Activated T-cell treated with anti-CD3 and anti-CD28 coated beads, Interleukin-2, amount 50 U/mL, for 72 hours (primary cell): ENCODE data around the gene LYRM1. TPM values are rescaled to one million over a fixed set of nuclear protein-coding genes. Genes with fewer than 3 reads are reported as not detected.
A peak's percentile ranks its signal among the peaks of the same experiment; 100 is the strongest.
"Not testable (repeated sequence)": the region's sequence is repeated elsewhere in the genome, so short reads cannot be mapped to it uniquely, and the experiment has no call there.

ENCODE experiments used
- ATAC-seq, 2 donors: fragments of 150-1000 bp; cut with Tn5 transposase; replicated peaks in 1 of 2; 2 replicates each; pipeline ENCODE4 v1.10.0; 2021; ENCODE audit warnings: moderate library complexity in 2 of 2, mild to moderate bottlenecking in 1 of 2
- DNase-seq, 2 donors: peaks; one replicate each; pipeline ENCODE4 v3.0.0; 2021 to 2022; ENCODE audit warnings: mixed read lengths in 1 of 2
- H3K27ac Mint-ChIP-seq: one replicate; pipeline ENCODE4 v1.8.0; 2022; ENCODE audit warnings: mild to moderate bottlenecking, moderate library complexity, mixed read lengths
- H3K27me3 Mint-ChIP-seq: one replicate; pipeline ENCODE4 v1.8.0; 2022; ENCODE audit warnings: low read depth, mixed read lengths
- H3K36me3 Mint-ChIP-seq, 2 donors: one replicate each; pipeline ENCODE4 v1.8.0; 2022; ENCODE audit warnings: mixed read lengths in 2 of 2, mild to moderate bottlenecking in 1 of 2; ENCODE audit not compliant: insufficient read depth in 2 of 2
- H3K4me1 Mint-ChIP-seq: one replicate; pipeline ENCODE4 v1.8.0; 2022; ENCODE audit warnings: low read depth, mixed read lengths
- H3K4me3 Mint-ChIP-seq, 2 donors: one replicate each; pipeline ENCODE4 v1.8.0; 2022; ENCODE audit warnings: mild to moderate bottlenecking in 2 of 2, mixed read lengths in 2 of 2, moderate library complexity in 2 of 2
- H3K9me3 Mint-ChIP-seq, 2 donors: one replicate each; pipeline ENCODE4 v1.8.0; 2022; ENCODE audit warnings: mixed read lengths in 2 of 2
- total RNA-seq, 2 donors: library from RNA; stranded (reverse); gene quantifications; one replicate each; pipeline ENCODE4 v1.2.3, GENCODE V29; 2022

The LYRM1 gene
- total RNA-seq, 2 donors from 2014 or later, result 31.8 to 44.0 TPM

DNA sequence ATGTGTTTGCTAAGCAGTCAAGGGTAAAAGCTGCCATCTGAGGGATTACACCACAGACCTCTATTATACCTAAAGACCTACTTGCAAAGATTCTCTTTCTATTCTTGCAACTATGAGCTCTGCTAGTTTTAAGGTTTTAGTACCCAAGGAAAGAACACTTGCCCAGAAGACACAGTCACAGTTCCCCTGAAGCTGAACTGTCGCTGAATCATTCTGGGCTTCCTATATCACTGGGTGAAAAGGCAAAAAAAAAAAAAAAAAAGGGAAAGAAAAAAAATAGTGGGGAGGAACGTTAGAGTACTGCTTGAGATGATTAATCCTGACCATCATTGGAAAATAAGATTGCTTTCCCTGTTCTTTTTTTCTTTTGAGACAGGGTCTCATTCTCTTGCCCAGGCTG is 37.9 kb downstream of the LYRM1 start:
- Mint-ChIP-seq H3K27ac (peak overlapping the region; percentile 69), H3K4me1 (peaks cover 52% of the 10 kb centered on the region)

DNA sequence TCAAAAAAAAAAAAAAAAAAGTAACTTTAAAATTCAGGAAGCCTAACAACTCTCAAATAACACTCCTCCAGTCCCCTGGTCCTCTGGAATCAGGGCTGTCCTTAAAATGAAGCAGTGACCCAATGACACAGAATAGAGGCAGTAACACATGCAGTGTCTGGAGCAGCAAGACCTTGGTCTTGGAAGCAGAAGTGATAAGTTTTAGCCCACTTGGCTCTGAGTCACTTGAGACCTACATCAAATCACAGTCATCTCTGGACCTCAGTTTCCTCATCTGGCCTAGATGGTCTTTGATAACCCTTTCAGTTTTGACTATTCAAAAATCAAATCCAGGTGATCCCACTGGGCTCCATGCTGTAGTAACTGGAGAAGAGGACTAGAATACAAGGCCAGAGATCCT is 39.0 kb downstream of the LYRM1 start:
- H3K9me3 Mint-ChIP-seq, result no peaks in the 10 kb centered on the region
- peak; percentile 43 to 59 for ATAC-seq
- peaks cover 17% of the 10 kb centered on the region for H3K27me3 Mint-ChIP-seq
- no peaks in the 10 kb centered on the region for H3K36me3 Mint-ChIP-seq
- peak overlapping the region in 1 of 2 donors; percentile 59 for H3K4me3 Mint-ChIP-seq
- DNase-seq, result peak; percentile 12 to 30
- H3K27ac Mint-ChIP-seq, result no peak overlapping the region
- H3K4me1 Mint-ChIP-seq, result peaks cover 64% of the 10 kb centered on the region

More for the DNA sequence above, 37.9 kb downstream of the LYRM1 start:
- ATAC-seq (peak; percentile 84 to 85), DNase-seq (peak; percentile 26 to 40)
- Mint-ChIP-seq H3K36me3 (no peaks in the 10 kb centered on the region), H3K4me3 (peak overlapping the region; percentile 52 to 69), H3K9me3 (no peaks in the 10 kb centered on the region), H3K27me3 (peaks cover 17% of the 10 kb centered on the region)

DNA sequence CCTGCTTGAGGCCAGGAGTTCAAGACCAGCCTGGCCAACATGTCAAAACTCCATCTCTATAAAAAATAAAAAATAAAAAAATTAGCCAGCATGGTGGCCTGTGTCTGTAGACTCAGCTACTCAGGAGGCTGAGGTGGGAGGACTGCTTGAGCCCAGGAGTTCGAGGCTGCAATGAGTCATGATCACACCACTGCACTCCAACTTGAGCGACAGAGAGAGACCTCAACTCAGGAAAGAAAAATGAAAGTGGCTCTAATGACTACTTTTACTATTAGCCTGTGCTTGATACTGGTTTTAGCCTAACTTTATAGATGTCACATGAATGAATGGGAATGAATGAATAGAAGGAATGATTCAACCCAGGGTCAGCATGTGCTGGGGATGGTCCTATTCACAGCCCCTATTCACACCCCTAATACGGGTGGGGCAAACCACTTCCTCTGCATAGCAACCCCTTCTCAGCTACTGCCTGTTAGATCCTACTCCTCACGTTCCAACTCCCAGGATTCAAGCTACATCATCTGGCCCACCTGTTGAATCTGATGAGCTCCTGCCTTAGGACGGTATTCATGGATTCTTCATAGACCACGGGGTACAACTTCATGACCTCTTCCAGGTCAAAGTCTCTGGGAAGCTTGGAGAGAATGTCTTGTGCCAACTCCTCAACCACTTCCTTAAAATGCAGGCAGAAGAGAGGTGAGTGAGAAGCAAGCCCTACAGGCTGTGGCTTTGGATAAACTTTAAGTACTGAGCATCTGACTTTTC is 40.5 kb downstream of the LYRM1 start:
- Mint-ChIP-seq H3K4me3 (no peak overlapping the region), H3K4me1 (peaks cover 77% of the 10 kb centered on the region), H3K9me3 (no peaks in the 10 kb centered on the region), H3K27me3 (peaks cover 6% of the 10 kb centered on the region), H3K27ac (no peak overlapping the region), H3K36me3 (no peaks in the 10 kb centered on the region)
- DNase-seq (peak in 1 of 2 donors; percentile 32), ATAC-seq (peak; percentile 17 to 25)

DNA sequence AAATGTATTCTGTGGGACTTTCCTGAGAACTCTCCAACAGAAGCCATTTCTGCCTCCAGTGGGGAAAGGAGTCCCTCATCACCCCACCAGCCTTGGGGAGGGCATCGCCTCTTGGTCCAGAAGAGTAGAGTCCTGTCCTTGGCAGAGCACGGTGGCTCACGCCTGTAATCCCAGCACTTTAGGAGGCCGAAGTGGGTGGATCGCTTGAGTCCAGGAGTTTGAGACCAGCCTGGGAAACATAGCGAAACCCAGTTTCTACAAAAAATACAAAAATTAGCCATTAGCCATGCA is 41.0 kb downstream of the LYRM1 start:
- H3K4me3 Mint-ChIP-seq, result no peak overlapping the region
- no peaks in the 10 kb centered on the region for H3K36me3 Mint-ChIP-seq
- H3K9me3 Mint-ChIP-seq, result no peaks in the 10 kb centered on the region
- ATAC-seq (no peak), DNase-seq (no peak)
- H3K27me3 Mint-ChIP-seq, result peaks cover 5% of the 10 kb centered on the region
- H3K27ac Mint-ChIP-seq, result no peak overlapping the region
- H3K4me1 Mint-ChIP-seq, result peaks cover 77% of the 10 kb centered on the region

DNA sequence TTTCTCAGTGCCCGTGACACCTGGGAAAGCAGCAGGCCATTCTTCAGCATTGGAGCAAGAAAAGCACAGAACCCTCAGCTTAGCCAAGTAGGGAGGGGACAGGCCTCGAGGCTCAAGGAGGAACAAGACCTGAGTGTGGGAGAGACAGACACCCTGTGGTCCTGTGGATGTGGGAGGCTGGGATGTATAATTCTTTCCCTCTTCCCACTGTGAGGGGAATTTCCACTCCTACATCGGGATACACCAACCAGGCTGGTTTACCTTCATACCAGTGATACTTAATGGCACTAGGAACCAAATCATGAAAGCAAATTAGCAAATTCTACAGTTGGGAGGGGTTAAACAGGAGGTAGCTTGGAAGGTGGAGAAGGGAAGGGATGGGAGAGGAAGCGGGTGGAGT is 41.7 kb downstream of the LYRM1 start:
- H3K36me3 Mint-ChIP-seq, result no peaks in the 10 kb centered on the region
- no peak overlapping the region for H3K4me3 Mint-ChIP-seq
- no peak overlapping the region for H3K27ac Mint-ChIP-seq
- DNase-seq (no peak), ATAC-seq (no peak)
- peaks cover 77% of the 10 kb centered on the region for H3K4me1 Mint-ChIP-seq
- no peaks in the 10 kb centered on the region for H3K9me3 Mint-ChIP-seq
- H3K27me3 Mint-ChIP-seq, result no peaks in the 10 kb centered on the region

GRCh38 chr16:20944861-20945574 is 44.4 kb downstream of the LYRM1 start:
- H3K9me3 Mint-ChIP-seq, result no peaks in the 10 kb centered on the region
- ATAC-seq, result peak; percentile 84 to 86
- no peaks in the 10 kb centered on the region for H3K36me3 Mint-ChIP-seq
- peak overlapping the region in 1 of 2 donors; percentile 58 for H3K4me3 Mint-ChIP-seq
- peaks cover 53% of the 10 kb centered on the region for H3K4me1 Mint-ChIP-seq
- no peaks in the 10 kb centered on the region for H3K27me3 Mint-ChIP-seq
- peak; percentile 73 to 78 for DNase-seq
- peak overlapping the region; percentile 51 for H3K27ac Mint-ChIP-seq

GRCh38 chr16:20945575-20945875 is 45.0 kb downstream of the LYRM1 start:
- peak overlapping the region; percentile 39 for H3K27ac Mint-ChIP-seq
- H3K4me3 Mint-ChIP-seq, result not testable (repeated sequence)

GRCh38 chr16:20946015-20946629 is 45.6 kb downstream of the LYRM1 start:
- Mint-ChIP-seq H3K4me3 (no peak overlapping the region), H3K9me3 (no peaks in the 10 kb centered on the region), H3K27ac (peak overlapping the region; percentile 39)

More at GRCh38 chr16:20945575-20945875, 45.0 kb downstream of the LYRM1 start:
- not testable (repeated sequence) for H3K36me3 Mint-ChIP-seq, H3K9me3 Mint-ChIP-seq, DNase-seq, ATAC-seq, H3K27me3 Mint-ChIP-seq
- H3K4me1 Mint-ChIP-seq, result peaks cover 48% of the 10 kb centered on the region

DNA sequence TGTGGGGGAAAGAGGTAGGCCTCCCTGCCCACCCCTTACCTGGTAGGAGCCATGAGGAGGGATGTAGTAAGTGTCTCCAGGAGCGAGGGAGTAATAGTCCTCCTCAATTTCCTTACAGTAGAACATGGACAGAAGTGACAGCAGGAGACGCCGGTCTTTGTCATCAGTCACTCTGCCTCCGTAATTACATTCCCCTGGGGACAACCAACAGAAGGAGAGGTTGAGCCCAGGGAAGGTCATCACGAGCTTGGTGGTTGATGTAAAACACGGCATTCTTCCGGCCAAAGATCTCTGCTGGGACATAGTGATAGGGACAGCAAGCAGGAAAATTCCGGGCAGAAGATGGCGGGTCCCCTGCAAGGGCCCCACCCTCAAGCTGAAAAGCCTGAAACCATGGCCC is 47.9 kb downstream of the LYRM1 start:
- Mint-ChIP-seq H3K36me3 (no peaks in the 10 kb centered on the region), H3K4me3 (no peak overlapping the region), H3K27me3 (no peaks in the 10 kb centered on the region), H3K27ac (no peak overlapping the region), H3K4me1 (peaks cover 25% of the 10 kb centered on the region), H3K9me3 (no peaks in the 10 kb centered on the region)
- DNase-seq (no peak), ATAC-seq (no peak)

More at GRCh38 chr16:20946015-20946629, 45.6 kb downstream of the LYRM1 start:
- ATAC-seq (no peak), DNase-seq (no peak)
- Mint-ChIP-seq H3K36me3 (no peaks in the 10 kb centered on the region), H3K4me1 (peaks cover 42% of the 10 kb centered on the region), H3K27me3 (no peaks in the 10 kb centered on the region)

GRCh38 chr16:20949660-20950059 is 49.1 kb downstream of the LYRM1 start:
- H3K9me3 Mint-ChIP-seq, result no peaks in the 10 kb centered on the region
- H3K27ac Mint-ChIP-seq, result no peak overlapping the region
- no peaks in the 10 kb centered on the region for H3K27me3 Mint-ChIP-seq
- DNase-seq, result no peak
- ATAC-seq, result no peak
- H3K36me3 Mint-ChIP-seq, result no peaks in the 10 kb centered on the region
- H3K4me1 Mint-ChIP-seq, result peaks cover 13% of the 10 kb centered on the region
- H3K4me3 Mint-ChIP-seq, result no peak overlapping the region

- Mint-ChIP-seq H3K4me3 (no peak overlapping the region), H3K27me3 (no peaks in the 10 kb centered on the region), H3K9me3 (no peaks in the 10 kb centered on the region), H3K36me3 (no peaks in the 10 kb centered on the region), H3K27ac (no peak overlapping the region), H3K4me1 (peaks cover 6% of the 10 kb centered on the region)
- DNase-seq (no peak), ATAC-seq (no peak)
These were observed 49.7 kb downstream of the LYRM1 start for GRCh38 chr16:20950294-20950693.

DNA sequence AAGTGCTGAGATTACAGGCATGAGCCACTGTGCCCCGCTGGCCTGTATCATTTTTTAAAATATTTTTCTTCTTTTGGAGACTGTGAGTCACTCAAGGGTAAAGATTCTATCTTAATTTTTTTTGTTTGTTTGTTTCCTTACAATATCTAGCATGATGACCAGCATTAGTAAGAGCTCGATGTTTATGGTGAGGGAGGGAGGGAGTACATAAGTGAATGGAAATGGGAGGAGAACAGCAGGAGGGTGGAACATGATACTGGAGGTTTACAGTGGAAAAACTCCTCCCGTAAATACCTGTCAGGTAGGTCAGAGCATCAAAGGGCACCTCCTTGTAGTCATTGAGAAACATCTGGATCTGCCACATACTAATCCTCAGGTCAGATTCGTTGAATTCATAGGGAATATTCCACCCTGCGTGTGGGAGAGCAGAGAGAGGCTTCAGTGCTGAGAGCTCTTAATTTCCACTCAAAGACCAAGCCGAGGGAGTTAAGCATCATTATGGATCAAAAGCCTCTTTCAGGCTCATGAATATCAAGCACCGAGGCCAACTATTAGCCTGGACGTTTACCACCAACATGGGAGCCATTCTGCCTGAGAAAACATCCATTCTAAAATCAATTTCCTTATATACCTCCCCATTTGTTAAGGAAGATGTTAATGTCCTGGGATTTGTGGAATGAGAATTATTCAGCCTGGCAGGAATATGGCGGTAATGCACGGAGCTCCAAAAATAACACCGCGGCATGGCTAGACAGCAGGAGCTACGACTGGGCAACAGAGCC is 51.8 kb downstream of the LYRM1 start:
- H3K4me1 Mint-ChIP-seq, result no peaks in the 10 kb centered on the region
- DNase-seq (no peak), ATAC-seq (no peak)
- no peaks in the 10 kb centered on the region for H3K9me3 Mint-ChIP-seq
- H3K4me3 Mint-ChIP-seq, result no peak overlapping the region
- no peak overlapping the region for H3K27ac Mint-ChIP-seq
- H3K36me3 Mint-ChIP-seq, result no peaks in the 10 kb centered on the region
- H3K27me3 Mint-ChIP-seq, result no peaks in the 10 kb centered on the region

- Mint-ChIP-seq H3K36me3 (no peaks in the 10 kb centered on the region), H3K27me3 (no peaks in the 10 kb centered on the region), H3K4me1 (no peaks in the 10 kb centered on the region), H3K27ac (no peak overlapping the region), H3K9me3 (no peaks in the 10 kb centered on the region), H3K4me3 (no peak overlapping the region)
- DNase-seq (no peak), ATAC-seq (no peak)
These were observed 54.0 kb downstream of the LYRM1 start for GRCh38 chr16:20954574-20954973.
